IPS-18c (cell line): ENCODE data around the gene HSPA2.
"Not testable (repeated sequence)": the region's sequence is repeated elsewhere in the genome, so short reads cannot be mapped to it uniquely, and the experiment has no call there.

Source experiments
- H3K4me3 ChIP-seq: 2 replicates; pipeline ENCODE4 v1.7.0; 2013; ENCODE audit warnings: low read depth, mild to moderate bottlenecking, low read length, moderate library complexity; ENCODE audit not compliant: insufficient read depth
- H3K9me3 ChIP-seq: one replicate; pipeline ENCODE4 v1.6.1; 2013; ENCODE audit warnings: mild to moderate bottlenecking, low read length, moderate library complexity; ENCODE audit not compliant: control insufficient read depth, insufficient read depth

HSPA2 gene

GRCh38 chr14:64508215-64508776 is 32.2 kb upstream of the HSPA2 start:
- Histone ChIP-seq H3K4me3 (no peak overlapping the region), H3K9me3 (no peaks in the 10 kb centered on the region)

DNA sequence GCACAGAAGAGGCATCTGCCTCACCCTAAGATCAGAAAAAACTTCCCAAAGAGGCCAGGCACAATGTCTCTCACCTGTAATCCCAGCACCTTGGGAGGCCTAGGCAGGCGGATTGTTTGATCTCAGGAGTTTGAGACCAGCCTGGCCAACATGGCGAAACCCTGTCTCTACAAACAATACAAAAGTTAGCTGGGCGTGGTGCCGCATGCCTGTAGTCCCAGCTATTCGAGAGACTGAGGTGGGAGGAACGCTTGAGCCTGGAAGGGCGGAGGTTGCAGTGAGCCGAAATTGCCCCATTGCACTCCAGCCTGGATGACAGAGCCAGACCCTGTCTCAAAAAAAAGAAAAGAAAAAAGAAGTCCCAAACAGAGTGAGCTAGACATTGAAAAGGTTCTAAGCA is 31.5 kb upstream of the HSPA2 start:
- no peak overlapping the region; the same call in 1 of the 2 replicates for H3K4me3 ChIP-seq
- no peaks in the 10 kb centered on the region for H3K9me3 ChIP-seq

- H3K4me3 ChIP-seq: no peak overlapping the region
These were observed 29.5 kb upstream of the HSPA2 start for GRCh38 chr14:64510825-64511671.

DNA sequence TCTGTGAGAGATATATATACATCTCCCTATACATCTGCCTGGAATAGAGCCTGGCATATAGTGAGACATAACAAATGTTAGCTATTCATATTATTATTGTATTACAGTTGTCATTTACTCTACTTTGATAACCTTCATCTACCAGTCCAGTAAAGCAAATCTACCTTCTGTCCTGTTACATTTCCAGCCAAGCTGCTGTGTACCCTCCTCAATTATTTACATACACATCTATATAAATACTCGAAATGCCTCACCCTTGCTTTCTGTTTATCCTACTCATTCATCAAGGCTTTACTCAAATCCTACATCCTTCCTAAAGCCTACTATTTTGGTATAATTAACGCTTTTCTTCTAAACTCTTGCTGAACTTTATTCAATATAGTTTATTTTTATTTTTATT is 27.3 kb upstream of the HSPA2 start:
- H3K4me3 ChIP-seq: no peak overlapping the region

More at GRCh38 chr14:64510825-64511671, 29.5 kb upstream of the HSPA2 start:
- H3K9me3 ChIP-seq: no peaks in the 10 kb centered on the region

GRCh38 chr14:64515053-64515452 is 25.5 kb upstream of the HSPA2 start:
- no peak overlapping the region for H3K4me3 ChIP-seq
- no peaks in the 10 kb centered on the region for H3K9me3 ChIP-seq

More for the DNA sequence above, 27.3 kb upstream of the HSPA2 start:
- H3K9me3 ChIP-seq: no peaks in the 10 kb centered on the region

- Histone ChIP-seq H3K9me3 (no peaks in the 10 kb centered on the region), H3K4me3 (no peak overlapping the region)
These were observed 23.6 kb upstream of the HSPA2 start for GRCh38 chr14:64516969-64517368.

DNA sequence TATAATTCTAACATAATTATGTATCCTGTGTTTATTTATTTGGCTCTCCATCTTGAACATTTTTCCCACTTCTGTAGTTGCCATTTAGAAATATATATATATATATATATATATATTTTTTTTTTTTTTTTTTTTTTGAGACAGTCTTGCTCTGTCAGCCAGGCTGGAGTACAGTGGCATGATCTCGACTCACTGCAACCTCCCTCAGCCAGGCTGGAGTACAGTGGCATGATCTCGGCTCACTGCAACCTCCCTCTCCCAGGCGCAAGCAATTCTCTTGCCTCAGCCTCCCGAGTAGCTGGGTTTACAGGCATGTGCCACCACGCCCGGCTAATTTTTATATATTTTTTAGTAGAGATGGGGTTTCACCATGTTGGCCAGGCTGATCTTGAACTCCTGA is 22.9 kb upstream of the HSPA2 start:
- H3K9me3 ChIP-seq, H3K4me3 ChIP-seq: not testable (repeated sequence)

DNA sequence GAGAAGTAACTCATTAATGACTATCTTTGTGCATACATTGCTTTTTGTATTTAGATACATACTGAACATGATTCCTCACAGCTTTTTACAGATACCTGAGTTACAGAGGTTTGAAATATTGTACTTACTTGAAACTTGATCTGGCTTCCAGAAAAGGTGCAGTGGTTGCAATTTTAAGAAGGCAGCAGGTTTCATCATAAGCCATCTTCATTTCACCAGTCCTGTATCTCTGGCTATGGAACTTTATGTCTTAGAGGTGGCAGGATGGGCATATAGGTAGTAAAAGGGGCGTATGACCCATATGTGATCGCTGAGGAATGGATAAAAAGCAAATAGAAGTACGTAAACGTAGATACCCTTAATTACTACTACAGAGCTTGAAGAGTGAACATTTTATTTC is 22.3 kb upstream of the HSPA2 start:
- H3K4me3 ChIP-seq: no peak overlapping the region

DNA sequence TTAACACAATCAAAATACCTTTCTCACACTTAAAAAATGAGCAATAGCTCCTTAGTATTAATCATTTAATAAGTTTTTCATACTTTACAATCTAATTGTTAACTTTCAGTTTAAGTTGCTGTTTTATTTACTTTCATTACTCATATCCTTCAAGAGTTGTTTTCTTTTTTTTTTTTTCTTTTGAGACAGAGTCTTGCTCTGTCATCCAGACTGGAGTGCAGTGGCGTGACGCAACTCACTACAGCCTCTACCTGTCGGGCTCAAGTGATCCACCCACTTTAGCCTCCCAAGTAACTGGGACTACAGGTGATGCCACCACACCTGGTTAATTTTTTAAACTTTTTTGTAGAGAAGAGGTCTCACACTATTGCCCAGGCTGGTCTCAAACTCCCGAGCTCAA is 19.8 kb upstream of the HSPA2 start:
- no peaks in the 10 kb centered on the region for H3K9me3 ChIP-seq
- H3K4me3 ChIP-seq: no peak overlapping the region

More for the DNA sequence above, 22.3 kb upstream of the HSPA2 start:
- no peaks in the 10 kb centered on the region for H3K9me3 ChIP-seq

- Histone ChIP-seq H3K4me3 (no peak overlapping the region), H3K9me3 (no peaks in the 10 kb centered on the region)
These were observed 17.8 kb upstream of the HSPA2 start for GRCh38 chr14:64522591-64523355.

DNA sequence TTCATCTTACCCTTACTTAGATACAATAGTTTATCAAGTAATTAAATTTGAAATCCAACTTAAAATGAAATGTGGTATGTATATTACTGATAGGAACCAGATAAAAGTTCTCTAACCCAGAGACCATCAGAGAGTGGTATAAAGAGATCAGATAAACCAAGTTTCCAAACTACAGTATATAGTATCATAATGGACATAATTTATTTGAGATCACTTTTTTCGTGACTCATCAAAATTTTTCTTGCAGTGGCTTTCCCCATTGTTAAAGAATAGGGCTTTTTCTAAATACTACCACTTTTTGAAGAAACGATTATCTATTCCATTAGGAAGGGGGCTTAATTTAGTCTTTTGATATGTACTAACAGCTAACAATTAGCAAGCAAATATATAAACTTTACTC is 15.2 kb upstream of the HSPA2 start:
- no peaks in the 10 kb centered on the region for H3K9me3 ChIP-seq
- H3K4me3 ChIP-seq: no peak overlapping the region

- Histone ChIP-seq H3K9me3 (no peaks in the 10 kb centered on the region), H3K4me3 (no peak overlapping the region)
These were observed 9.0 kb upstream of the HSPA2 start for GRCh38 chr14:64531567-64531966.

- H3K4me3 ChIP-seq: no peak overlapping the region
- peaks cover 4% of the 10 kb centered on the region for H3K9me3 ChIP-seq
These were observed 3.9 kb upstream of the HSPA2 start for GRCh38 chr14:64536488-64537245.

DNA sequence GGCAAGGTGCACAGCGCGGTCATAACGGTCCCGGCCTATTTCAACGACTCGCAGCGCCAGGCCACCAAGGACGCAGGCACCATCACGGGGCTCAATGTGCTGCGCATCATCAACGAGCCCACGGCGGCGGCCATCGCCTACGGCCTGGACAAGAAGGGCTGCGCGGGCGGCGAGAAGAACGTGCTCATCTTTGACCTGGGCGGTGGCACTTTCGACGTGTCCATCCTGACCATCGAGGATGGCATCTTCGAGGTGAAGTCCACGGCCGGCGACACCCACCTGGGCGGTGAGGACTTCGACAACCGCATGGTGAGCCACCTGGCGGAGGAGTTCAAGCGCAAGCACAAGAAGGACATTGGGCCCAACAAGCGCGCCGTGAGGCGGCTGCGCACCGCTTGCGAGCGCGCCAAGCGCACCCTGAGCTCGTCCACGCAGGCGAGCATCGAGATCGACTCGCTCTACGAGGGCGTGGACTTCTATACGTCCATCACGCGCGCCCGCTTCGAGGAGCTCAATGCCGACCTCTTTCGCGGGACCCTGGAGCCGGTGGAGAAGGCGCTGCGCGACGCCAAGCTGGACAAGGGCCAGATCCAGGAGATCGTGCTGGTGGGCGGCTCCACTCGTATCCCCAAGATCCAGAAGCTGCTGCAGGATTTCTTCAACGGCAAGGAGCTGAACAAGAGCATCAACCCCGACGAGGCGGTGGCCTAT is 875 bp downstream of the HSPA2 start:
- peaks cover 11% of the 10 kb centered on the region for H3K9me3 ChIP-seq
- peak overlapping the region; percentile 21 for H3K4me3 ChIP-seq

DNA sequence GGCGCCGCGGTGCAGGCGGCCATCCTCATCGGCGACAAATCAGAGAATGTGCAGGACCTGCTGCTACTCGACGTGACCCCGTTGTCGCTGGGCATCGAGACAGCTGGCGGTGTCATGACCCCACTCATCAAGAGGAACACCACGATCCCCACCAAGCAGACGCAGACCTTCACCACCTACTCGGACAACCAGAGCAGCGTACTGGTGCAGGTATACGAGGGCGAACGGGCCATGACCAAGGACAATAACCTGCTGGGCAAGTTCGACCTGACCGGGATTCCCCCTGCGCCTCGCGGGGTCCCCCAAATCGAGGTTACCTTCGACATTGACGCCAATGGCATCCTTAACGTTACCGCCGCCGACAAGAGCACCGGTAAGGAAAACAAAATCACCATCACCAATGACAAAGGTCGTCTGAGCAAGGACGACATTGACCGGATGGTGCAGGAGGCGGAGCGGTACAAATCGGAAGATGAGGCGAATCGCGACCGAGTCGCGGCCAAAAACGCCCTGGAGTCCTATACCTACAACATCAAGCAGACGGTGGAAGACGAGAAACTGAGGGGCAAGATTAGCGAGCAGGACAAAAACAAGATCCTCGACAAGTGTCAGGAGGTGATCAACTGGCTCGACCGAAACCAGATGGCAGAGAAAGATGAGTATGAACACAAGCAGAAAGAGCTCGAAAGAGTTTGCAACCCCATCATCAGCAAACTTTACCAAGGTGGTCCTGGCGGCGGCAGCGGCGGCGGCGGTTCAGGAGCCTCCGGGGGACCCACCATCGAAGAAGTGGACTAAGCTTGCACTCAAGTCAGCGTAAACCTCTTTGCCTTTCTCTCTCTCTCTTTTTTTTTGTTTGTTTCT is 1.7 kb downstream of the HSPA2 start:
- Histone ChIP-seq H3K4me3 (peak overlapping the region; percentile 36; the same call in 1 of the 2 replicates), H3K9me3 (peaks cover 11% of the 10 kb centered on the region)

GRCh38 chr14:64542836-64543201 is 2.3 kb downstream of the HSPA2 start:
- Histone ChIP-seq H3K4me3 (peak overlapping the region; percentile 36; the same call in 1 of the 2 replicates), H3K9me3 (peaks cover 11% of the 10 kb centered on the region)
